ENCODE results near the gene CHD9NB. TPM values are rescaled to one million over a fixed set of nuclear protein-coding genes. Genes with fewer than 3 reads are reported as not detected.

CHD9NB gene
- total and polyA plus RNA-seq, 10 of the 15 experiments (the other 5 are each of a cell fraction or from before 2014, with no cell fraction given), result 0.14 to 1.6 (median 0.73) TPM

DNA sequence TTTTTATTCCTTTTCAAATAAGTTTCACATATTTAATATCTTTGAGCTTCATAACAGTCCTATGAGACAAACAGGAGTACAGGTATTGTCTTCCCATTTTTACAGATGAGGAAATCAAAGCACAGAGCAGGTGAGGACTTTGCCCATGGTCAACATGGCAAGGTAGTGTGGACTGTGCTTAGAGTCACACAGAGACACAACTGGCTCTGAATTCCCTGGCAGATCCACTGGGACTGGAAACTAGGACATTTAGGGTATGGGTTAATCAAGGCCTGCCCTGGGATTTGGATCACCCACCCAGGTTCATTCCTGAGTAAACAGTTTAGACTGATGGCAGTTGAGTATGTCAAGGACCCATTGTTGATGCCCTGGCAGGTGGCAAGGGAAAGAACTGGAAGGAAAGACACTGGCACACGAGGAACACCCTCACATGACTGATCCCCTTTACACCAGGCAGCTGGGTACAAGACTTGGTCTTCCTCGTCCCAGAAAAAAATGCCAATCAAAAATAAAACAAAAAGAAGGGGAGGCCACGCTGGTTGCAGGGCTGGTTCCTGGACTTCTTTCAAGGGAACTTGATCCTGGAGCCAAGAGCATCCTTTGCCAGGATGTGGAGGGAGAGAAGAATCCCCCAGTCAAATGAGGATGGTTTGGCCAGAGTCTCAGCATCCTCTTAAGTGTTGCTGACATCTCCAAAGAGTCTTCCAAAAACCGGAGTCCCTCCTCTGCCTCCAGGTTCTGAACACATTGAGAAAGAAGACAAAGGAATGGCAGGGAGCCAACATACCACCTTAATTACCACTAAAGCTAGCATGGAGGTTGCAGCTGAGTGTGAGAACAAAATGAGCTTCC, 37.0 kb upstream of the CHD9NB start (continued):
- TF ChIP-seq, protein P1, sequence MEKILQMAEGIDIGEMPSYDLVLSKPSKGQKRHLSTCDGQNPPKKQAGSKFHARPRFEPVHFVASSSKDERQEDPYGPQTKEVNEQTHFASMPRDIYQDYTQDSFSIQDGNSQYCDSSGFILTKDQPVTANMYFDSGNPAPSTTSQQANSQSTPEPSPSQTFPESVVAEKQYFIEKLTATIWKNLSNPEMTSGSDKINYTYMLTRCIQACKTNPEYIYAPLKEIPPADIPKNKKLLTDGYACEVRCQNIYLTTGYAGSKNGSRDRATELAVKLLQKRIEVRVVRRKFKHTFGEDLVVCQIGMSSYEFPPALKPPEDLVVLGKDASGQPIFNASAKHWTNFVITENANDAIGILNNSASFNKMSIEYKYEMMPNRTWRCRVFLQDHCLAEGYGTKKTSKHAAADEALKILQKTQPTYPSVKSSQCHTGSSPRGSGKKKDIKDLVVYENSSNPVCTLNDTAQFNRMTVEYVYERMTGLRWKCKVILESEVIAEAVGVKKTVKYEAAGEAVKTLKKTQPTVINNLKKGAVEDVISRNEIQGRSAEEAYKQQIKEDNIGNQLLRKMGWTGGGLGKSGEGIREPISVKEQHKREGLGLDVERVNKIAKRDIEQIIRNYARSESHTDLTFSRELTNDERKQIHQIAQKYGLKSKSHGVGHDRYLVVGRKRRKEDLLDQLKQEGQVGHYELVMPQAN (conservative IDR thresholded peaks at IDR 0.05), result no peak
- no peak for TF ChIP-seq STAT1 (conservative IDR thresholded peaks at IDR 0.05)
- TF ChIP-seq MXI1 (IDR thresholded peaks at IDR 0.05; ENCODE audit: low read depth, low read length), result no peak
- TF ChIP-seq, protein P2, sequence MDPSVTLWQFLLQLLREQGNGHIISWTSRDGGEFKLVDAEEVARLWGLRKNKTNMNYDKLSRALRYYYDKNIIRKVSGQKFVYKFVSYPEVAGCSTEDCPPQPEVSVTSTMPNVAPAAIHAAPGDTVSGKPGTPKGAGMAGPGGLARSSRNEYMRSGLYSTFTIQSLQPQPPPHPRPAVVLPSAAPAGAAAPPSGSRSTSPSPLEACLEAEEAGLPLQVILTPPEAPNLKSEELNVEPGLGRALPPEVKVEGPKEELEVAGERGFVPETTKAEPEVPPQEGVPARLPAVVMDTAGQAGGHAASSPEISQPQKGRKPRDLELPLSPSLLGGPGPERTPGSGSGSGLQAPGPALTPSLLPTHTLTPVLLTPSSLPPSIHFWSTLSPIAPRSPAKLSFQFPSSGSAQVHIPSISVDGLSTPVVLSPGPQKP (IDR thresholded peaks at IDR 0.05; ENCODE audit: low read depth, low read length), result no peak
- no peak for TF ChIP-seq BACH1 (IDR thresholded peaks at IDR 0.05; ENCODE audit: borderline replicate concordance)
- no peak for TF ChIP-seq SP1 (IDR thresholded peaks at IDR 0.05; ENCODE audit: low read depth, low read length)
- TF ChIP-seq, protein P3, sequence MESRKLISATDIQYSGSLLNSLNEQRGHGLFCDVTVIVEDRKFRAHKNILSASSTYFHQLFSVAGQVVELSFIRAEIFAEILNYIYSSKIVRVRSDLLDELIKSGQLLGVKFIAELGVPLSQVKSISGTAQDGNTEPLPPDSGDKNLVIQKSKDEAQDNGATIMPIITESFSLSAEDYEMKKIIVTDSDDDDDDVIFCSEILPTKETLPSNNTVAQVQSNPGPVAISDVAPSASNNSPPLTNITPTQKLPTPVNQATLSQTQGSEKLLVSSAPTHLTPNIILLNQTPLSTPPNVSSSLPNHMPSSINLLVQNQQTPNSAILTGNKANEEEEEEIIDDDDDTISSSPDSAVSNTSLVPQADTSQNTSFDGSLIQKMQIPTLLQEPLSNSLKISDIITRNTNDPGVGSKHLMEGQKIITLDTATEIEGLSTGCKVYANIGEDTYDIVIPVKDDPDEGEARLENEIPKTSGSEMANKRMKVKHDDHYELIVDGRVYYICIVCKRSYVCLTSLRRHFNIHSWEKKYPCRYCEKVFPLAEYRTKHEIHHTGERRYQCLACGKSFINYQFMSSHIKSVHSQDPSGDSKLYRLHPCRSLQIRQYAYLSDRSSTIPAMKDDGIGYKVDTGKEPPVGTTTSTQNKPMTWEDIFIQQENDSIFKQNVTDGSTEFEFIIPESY (IDR thresholded peaks at IDR 0.05), result no peak
- TF ChIP-seq, protein P4, sequence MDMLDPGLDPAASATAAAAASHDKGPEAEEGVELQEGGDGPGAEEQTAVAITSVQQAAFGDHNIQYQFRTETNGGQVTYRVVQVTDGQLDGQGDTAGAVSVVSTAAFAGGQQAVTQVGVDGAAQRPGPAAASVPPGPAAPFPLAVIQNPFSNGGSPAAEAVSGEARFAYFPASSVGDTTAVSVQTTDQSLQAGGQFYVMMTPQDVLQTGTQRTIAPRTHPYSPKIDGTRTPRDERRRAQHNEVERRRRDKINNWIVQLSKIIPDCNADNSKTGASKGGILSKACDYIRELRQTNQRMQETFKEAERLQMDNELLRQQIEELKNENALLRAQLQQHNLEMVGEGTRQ (IDR thresholded peaks at IDR 0.05; ENCODE audit: borderline replicate concordance, low read depth, low read length), result no peak
- TF ChIP-seq, protein P5, sequence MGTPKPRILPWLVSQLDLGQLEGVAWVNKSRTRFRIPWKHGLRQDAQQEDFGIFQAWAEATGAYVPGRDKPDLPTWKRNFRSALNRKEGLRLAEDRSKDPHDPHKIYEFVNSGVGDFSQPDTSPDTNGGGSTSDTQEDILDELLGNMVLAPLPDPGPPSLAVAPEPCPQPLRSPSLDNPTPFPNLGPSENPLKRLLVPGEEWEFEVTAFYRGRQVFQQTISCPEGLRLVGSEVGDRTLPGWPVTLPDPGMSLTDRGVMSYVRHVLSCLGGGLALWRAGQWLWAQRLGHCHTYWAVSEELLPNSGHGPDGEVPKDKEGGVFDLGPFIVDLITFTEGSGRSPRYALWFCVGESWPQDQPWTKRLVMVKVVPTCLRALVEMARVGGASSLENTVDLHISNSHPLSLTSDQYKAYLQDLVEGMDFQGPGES (IDR thresholded peaks at IDR 0.05), result no peak
- TF ChIP-seq, protein P6, sequence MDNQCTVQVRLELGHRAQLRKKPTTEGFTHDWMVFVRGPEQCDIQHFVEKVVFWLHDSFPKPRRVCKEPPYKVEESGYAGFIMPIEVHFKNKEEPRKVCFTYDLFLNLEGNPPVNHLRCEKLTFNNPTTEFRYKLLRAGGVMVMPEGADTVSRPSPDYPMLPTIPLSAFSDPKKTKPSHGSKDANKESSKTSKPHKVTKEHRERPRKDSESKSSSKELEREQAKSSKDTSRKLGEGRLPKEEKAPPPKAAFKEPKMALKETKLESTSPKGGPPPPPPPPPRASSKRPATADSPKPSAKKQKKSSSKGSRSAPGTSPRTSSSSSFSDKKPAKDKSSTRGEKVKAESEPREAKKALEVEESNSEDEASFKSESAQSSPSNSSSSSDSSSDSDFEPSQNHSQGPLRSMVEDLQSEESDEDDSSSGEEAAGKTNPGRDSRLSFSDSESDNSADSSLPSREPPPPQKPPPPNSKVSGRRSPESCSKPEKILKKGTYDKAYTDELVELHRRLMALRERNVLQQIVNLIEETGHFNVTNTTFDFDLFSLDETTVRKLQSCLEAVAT (IDR thresholded peaks at IDR 0.05), result no peak
- TF ChIP-seq BCL11A (IDR thresholded peaks at IDR 0.05; ENCODE audit: low read depth, low read length), result no peak

Data from GM12878 (cell line).